NOMO-1 treated with DMSO at 0.1 percent for 48 hours (cell line): ENCODE measurements around the gene WDR89.
"Not testable (repeated sequence)": the region's sequence is repeated elsewhere in the genome, so short reads cannot be mapped to it uniquely, and the experiment has no call there.

Experiments used
- DNase-seq: peaks from one replicate; lab custom pipeline; 2025; ENCODE audit not compliant: unreplicated experiment; lab: John Stamatoyannopoulos, UW

WDR89 gene

DNA sequence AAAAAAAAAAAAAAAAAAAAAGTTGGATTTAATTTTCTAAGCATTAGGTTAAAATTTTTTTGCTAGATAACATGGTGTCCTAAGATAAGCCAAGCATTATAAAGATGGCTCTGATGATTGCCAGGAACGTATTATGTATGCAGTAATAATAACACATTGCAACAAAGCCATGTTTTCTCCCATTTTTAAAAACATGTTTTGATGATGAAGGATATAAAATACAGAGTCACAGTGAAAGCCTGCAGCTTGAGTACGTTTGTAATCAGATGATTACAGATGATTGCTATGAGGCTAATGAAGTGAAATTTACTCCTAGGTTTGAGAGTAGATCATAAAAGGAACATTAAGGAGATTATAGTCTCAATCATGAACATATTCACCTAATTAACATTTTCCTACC lies 13.3 kb upstream of the WDR89 start:
- no peak for DNase-seq

DNA sequence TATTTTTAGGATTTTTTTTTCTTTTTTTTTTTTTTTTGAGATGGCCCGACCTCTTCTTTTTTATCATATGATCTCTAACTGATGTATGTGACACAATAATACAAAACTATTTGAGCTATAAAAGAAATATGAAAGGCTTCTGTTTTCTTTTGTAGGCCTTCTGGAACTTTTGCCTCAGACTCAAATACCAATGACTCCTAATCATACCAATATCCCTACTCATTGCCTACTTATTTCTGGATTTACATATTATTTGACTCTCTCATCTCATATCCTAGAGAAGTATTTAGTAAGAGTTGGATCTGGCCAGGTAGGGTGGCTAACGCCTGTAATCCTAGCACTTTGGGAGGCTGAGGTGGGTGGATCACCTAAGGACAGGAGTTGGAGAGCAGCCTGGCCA lies 12.7 kb upstream of the WDR89 start:
- no peak for DNase-seq

DNA sequence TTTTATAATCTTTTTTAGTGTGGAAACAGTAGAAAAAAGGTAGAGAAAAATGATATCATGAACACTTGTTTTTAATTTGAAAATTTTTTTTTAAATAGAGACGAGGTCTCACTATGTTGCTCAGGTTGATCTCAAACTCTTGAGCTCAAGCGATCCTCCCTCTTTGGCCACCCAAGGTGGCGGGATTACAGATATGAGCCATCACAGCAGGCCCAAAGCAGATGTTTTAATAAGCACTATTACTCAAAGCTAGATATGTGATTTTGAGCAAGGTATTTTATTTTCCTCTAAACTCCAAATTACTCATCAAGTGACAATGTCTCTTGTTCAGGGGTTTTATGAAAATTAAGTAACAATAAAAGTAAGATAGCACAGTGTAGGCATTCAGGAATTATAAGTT lies 10.7 kb upstream of the WDR89 start:
- no peak for DNase-seq

DNA sequence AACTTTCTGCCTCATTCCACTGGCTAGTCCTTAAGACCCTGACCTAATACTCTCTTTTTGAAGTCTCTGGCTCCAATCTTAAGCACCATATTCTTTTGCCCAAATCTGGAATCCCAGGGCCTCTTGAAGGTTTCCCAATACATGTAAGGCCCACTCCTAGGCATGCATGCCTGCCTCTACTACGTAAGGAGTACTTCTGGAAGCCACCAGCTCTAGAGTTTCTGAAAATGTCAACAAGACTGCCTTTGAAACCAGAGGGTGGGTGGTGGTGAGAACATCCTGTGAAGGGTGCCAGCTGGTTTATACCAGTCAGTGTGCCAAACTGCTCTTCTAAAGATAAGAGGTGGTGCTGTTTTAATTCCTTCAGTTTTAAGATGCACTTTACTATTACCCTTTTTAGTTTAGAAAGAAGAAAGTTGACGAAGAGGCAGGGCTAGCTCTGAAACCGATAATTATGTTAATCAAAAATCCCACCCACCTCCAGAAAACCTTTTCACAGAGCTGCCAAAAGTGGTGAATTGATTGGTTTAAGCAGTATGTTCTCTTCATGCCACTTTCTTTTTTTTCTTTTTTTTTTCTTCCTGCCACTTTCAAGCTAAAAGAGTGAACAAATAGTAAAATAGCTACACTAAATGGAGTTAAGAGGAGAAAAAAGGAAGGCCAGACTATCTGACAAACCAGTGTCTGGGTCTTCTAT lies 8.7 kb upstream of the WDR89 start:
- DNase-seq: no peak

DNA sequence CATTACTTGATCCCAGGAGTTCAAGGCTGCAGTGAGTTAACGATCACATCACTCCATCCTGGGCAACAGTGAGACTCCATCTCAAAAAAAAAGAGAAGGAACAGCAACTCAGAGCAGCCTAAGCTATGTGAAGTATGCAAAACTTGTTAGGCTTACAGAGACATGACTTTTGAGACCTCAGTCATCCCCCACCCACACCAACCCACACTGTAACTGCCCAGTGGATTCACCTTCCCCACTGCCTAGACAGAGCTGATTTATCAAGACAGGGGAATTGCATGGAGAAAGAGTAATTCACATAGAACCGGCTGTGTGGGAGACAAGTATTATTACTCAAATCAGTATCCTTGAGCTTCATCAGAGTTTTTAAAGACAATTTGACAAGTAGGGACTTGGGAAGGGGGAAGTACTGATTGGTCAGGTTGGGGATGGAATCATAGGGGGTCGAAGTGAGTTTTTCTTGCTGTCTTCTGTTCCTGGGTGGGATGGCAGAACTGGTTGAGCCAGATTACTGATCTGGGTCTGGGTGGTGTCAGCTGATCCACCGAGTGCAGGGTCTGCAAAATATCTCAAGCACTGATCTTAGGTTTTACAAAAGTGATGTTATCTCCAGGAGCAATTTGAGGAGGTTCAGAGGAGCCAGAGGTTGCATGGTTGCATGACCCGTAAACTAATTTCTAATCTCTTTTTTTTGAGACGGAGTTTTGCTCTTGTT lies 6.2 kb upstream of the WDR89 start:
- DNase-seq: no peak

DNA sequence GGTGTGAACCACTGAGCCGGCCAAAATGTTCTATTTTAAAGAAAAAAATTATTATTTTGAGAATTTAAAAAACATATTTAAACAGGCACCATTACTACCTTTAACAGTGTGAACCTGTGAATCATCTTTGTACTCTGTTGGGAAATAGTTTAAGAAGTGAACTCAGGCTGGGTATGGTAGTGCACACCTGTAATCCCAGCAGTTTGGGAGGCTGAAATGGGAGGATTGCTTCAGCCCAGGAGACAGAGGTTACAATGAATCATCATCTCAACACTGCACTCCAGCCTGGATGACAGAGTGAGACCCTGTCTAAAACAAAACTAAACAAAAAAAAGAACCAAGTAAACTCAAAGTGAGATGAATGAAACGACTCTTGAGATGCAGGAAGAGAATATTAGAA lies 3.1 kb upstream of the WDR89 start:
- DNase-seq: no peak

DNA sequence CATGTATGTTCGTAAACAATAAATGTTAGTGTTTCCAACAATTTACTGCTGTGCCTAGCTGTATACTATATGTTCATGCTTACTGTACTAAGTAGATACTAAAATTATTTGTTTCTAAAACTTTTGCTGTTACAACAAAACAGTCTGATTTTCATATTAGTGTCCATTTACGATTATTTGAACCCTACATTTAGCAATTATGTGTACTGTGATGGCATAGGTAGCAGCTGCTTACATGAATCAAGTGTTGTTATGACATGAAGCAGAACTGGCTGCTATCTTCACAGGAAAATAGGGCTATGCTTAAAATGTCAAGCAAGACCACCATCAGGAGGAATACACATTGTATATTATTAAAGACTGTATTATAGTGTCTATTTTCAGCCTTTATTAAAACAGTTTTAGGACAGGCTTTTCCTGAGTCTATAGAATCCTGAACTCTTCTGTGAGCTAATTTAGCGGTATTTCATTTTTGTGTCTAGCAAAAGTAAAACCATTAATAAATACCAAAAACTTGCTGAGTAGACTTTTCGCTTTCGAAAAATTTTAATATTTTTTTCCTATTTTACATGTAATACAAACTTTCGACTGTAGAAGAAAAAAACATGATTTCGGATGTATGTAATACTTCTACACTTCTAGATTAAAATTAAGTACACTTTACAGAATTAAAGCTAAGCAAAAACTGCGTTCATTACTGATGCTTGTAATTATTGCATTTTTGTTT lies 1.1 kb upstream of the WDR89 start:
- DNase-seq: no peak

DNA sequence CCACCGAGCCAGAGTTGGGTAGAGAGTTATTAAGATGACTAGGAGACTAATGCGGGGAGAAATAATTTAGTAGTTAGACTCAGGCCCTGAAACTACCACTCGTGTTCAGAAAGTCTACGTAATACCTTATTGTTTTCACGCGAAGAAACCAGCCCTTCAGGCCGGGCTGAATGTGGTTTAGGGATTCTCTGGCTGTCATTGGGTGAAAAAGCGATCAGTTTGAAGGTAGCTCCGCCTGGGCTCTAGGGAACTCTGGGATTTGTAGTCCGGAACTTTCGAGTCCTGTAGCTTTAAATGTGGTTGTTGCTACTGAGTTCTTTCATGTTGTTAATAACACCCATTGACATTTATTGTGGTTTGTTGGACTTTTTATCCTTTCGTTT lies 549 bp upstream of the WDR89 start:
- peak; percentile 92 for DNase-seq

DNA sequence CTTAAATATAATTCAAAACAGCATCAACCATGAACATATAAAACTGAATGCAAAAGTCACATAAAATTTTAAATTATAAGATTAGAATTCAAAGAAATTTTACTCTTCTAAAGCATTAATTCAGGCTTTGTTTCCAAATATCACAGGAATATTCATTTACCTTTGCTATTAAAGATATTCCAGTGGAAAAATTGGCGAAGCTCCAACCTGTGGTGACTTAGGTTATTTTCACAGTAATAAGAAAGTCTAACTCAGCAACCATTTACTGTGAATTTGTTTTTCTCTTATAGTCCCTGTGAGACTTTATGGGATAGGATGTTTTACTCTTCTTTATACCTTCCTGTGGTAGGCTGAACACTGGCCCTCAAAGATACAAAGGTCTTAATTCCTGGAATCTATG lies 3.2 kb downstream of the WDR89 start:
- no peak for DNase-seq

DNA sequence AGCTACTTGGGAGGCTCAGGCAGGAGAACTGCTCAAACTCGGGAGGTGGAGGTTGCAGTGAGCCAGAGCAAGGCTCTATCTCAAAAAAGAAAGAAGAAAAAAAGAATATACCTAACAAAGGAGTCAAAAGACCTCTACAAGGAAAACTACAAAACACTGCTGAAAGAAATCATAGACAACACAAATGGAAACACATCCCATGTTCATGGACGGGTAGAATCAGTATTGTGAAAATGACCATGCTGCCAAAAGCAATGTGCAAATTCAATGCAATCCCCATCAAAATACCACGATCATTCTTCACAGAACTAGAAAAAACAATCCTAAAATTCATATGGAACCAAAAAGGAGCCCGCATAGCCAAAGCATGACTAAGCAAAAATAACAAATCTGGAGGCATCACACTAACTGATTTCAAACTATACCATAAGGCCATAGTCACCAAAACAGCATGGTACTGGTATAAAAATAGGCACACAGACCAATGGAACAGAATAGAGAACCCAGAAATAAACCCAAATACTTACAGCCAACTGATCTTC lies 5.5 kb downstream of the WDR89 start:
- not testable (repeated sequence) for DNase-seq

DNA sequence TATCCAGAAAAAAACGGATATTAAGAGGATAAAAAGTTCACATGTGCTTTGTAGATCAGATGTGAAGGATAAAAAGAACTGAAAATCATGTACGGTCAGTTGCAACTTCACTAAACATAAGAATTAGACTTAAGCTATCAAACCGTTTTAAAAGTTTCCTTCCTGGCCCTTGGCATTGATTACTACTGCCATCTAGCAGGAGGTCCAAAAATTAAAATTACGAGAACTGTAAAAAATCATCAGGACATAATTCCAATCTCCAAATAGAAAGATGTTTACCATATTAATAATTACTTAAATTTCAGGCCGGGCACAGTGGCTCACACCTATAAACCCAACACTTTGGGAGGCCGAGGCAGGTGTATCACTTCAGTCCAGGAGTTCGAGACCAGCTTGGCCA lies 7.9 kb downstream of the WDR89 start:
- no peak for DNase-seq

DNA sequence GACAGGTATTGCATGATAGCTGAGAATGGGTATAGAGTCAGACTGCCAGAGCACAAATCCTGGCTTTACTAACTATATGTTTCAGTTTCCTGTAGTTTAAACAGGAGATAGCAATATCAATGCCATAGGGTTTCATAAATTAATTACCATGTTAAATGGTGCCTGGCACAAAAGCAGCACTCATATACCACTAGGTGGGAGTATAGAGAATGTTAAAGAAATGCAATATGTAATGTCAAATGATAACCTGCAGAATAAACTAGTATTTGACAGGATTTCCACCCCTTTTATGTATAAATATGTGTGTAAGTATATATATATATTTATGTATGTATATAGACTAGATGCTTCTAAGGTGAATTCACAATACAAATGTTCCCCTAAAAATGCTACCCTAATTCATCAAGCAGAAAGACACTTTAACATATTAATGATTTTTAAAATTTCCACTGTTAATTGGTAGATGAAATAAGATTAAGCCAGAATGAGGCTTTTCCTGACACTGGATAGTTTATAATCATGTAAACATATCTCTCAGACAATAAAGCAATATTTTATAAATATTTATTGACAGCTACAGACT lies 8.6 kb downstream of the WDR89 start:
- peak; percentile 27 for DNase-seq

DNA sequence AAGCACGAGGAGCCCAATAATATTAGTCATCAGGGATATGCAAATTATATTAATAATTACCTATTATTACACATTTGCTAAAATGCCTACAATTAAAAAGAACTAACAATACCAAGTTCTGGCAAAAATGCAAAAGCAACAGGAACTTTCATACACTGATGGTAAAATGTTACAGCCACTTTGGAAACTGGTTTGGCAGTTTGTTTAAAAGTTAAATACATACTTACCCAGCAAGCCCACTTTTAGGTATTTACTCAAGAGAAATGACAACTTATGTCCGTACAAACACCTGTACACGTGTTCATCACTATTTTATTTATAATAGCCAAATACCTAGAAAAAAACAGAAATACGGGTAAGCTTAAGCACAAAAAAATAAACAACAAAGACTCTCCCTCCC lies 17.0 kb downstream of the WDR89 start:
- DNase-seq: no peak

DNA sequence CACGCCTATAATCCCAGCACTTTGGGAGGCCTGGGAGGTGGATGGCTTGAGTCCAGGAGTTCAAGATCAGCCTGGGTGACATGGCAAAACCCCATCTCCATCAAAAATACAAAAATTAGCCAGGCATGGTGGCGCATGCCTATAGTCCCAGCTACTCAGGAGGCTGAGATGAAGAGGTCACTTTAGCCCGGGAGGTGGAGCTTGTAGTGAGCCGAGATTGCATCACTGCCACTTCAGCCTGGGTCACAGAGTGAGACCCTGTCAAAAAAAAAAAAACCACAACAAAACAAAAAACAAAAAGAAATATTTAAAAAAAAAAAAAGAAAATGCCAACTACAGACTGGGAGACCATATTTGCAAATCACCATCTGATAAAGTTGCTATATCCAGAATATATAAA lies 17.5 kb downstream of the WDR89 start:
- DNase-seq: no peak

DNA sequence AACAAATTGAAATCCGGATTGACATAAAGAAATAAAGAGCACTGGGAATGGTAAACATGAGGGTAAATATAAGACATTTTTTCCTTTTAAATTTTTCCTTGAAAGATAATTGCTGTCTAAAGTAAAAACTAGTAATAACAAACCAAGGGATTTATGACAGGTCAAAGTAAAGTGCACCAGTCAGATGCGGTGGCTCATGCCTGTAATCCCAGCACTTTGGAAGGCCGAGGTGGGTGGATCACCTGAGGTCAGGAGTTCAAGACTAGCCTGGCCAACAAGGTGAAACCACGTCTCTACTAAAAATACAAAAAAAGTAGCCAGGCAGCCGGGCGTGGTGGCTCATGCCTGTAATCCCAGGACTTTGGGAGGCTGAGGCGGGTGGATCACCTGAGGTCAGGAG lies 19.7 kb downstream of the WDR89 start:
- DNase-seq: not testable (repeated sequence)

DNA sequence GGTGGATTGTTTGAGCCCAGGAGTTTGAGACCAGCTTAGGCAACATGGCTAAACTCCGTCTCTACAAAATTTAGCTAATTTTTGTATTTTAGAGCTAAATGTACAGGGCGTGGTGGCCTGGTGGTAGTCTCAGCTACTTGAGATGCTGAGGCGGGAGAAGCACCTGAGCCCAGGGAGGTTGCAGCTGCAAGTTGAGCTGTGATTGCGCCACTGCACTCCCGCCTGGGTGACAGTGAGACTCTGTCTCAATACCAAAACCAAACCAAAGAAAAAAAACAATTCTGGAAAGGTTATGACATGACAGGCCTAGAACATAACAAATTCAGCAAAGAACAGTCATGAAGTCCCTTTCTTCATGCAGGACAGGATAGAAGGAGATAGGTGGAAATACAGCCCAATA lies 25.7 kb downstream of the WDR89 start:
- DNase-seq: peak; percentile 18

DNA sequence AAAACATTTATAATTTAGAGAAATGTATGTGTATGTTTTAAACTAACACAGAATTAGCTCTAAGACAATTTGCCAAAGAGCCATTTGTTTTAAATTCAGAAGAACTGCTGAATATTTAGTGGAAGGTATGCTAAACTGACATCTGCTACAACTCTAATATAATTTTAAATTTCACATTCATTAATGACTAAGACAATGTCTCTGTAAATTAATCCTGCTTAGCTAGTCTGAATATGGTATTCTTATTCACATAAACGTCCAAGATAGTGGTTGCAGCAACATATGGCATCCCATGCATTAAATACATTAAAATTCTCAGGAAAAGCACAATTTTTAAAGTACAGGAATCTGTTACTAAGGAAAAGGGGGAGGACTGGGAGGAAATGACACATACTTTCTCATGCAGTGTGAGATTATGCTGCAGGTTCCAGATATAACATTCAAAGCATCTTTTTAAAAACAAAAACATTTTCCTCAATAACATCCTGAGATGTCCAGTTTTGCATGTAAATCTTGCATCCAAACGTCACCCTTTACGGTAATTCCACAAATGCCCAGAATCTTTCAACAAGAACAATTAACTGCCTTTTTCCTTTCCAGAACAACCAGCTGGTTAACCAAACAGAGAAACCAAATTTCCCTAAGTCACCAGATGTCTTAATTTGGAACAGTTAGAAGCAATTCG lies 26.9 kb downstream of the WDR89 start:
- no peak for DNase-seq

DNA sequence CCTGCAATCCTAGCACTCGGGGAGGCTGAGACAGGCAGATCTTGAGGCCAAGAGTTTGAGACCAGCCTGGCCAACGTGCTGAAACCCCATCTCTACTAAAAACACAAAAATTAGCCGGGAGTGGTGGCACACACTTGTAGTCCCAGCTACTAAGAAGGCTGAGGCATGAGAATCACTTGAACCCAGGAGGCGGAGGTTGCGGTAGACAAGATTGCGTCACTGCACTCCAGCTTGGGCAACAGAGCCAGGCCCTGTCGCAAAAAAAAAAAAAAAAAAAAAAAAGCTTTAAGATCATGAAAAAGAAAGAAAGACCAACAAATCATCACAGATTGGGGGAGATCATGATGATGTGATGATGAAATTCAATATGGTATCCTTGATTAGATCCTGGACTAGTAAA lies 30.6 kb downstream of the WDR89 start:
- DNase-seq: no peak

DNA sequence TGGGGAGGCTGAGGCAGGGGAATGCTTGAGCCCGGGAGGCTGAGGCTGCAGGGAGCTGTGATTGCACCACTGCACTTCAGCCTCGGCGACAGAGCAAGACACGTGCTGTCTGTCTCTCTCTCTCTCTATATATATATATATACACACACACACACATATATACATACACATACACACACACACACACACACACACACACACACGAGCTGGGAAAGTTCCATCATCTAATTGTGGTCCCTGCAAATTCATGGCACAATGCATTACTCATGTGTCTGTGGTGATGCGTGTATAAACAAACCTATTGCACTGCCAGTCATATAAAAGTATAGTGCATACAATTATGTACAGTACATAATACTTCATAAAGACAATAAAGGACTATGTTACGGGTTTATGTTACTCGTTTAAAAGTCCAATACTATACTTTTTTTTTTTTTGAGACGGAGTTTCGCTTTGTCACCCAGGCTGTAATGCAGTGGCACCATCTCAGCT lies 36.6 kb downstream of the WDR89 start:
- no peak for DNase-seq

DNA sequence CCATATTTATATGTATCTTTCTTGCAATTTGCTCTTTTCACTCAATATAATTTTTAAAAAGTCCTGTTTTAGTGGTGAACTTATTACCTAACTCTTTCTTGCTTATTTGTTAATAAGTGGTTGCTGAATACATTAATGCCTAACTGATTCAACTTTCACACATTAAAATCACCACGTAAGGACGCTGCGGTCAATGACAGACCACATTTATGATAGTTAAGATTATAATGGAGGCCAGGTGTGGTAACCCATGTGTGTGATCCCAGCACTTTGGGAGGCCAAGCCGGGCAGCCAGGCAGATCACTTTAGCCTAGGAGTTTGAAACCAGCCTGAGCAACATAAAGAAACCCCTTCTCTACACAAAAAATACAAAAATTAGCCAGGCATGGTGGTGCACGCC lies 37.0 kb downstream of the WDR89 start:
- DNase-seq: no peak

DNA sequence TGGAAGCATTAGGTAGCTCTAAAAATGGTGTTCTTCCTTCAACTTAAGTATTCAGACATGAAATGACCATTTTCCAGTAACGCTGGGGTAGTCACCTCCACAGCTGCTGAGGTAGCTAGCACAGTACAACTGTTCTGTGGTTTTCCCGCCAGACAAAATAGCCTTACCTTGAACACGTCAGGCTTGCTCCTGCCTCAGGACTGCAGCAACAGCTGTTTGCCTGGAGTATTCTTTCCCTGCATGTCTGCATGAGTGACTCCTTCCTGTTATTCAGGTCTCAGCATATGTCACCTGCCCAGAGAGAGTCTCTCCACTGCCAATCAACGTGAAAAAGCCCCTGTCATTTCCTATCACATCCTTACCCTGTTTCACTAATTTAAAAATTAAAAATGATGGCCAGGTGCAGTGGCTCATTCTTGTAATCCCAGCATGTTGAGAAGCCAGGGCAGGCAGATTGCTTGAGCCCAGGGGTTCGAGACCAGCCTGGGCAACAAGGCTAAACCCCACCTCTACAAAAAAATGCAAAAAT lies 37.9 kb downstream of the WDR89 start:
- no peak for DNase-seq
